Measurements from ENCODE around the gene ERFE. TPM values are rescaled to one million over a fixed set of nuclear protein-coding genes. Genes with fewer than 3 reads are reported as not detected.

ERFE gene
- total RNA-seq, 1 experiment from 2014 or later = 10.3 TPM

DNA sequence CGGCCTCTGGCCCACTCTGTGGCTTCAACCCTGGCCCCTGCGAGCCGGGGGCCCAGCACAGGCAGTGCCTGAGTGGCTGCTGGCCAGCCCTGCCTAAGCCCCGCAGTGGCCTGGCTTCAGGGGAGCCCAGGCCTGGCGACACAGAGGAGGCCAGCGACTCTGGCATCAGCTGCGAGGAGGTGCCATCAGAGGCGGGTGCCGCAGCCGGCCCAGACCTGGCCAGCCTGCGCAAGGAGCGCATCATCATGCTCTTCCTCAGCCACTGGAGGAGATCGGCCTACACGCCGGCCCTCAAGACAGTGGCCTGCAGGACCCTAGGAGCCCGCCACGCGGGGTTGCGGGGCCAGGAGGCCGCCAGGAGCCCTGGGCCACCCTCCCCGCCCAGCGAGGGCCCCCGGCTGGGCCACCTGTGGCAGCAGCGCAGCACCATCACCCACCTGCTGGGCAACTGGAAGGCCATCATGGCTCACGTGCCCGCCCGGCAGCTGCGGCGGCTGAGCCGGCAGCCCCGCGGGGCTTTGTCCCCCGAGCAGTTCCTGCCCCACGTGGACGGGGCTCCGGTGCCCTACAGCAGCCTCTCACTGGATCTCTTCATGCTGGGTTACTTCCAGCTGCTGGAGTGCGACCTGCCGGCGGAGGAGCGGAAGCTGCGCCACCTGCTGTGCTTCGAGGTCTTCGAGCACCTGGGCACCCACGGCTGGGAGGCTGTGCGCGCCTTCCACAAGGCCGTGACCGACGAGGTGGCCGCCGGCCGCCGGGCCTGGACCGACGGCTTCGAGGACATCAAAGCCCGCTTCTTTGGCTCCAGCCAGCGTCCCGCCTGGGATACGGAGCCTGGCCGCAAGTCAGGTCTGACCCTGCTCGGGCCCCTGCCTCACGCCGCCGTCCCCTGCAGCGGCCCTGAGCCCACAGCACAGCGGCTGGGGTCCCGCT is 27.8 kb upstream of the ERFE start:
- DNase-seq (ENCODE audit: low read depth, low spot score) (no peak), ATAC-seq (no peak)
- in situ Hi-C loops (cut with HindIII; ENCODE audit: low pct_unique_long_range_greater_than_20kb, low sequenced_read_pairs) (no loop called here), intact Hi-C loops (cut with micrococcal nuclease; ENCODE audit: unreplicated experiment) (no loop called here)
- Histone ChIP-seq H3K4me1 (ENCODE audit: control insufficient read depth, insufficient read depth, low read length) (no peaks in the 10 kb centered on the region), H3K9me3 (ENCODE audit: control insufficient read depth, insufficient read depth, low read depth, low read length) (no peaks in the 10 kb centered on the region), H3K4me3 (ENCODE audit: low read depth in 2 of 2, low read length in 2 of 2) (no peak overlapping the region), H3K27me3 (ENCODE audit: control insufficient read depth, insufficient read depth, low read length) (no peaks in the 10 kb centered on the region), H3K36me3 (ENCODE audit: control insufficient read depth, insufficient read depth, low read length) (no peaks in the 10 kb centered on the region), H3K27ac (ENCODE audit: low read length) (no peak overlapping the region)
- CTCF ChIA-PET = no interaction called here
- POLR2A ChIA-PET = no interaction called here
- no peak for TF ChIP-seq POLR2AphosphoS5 (IDR thresholded peaks at IDR 0.05; ENCODE audit: low read depth, low read length)
- BruUV-seq (replicated peaks) = no TSS peak

DNA sequence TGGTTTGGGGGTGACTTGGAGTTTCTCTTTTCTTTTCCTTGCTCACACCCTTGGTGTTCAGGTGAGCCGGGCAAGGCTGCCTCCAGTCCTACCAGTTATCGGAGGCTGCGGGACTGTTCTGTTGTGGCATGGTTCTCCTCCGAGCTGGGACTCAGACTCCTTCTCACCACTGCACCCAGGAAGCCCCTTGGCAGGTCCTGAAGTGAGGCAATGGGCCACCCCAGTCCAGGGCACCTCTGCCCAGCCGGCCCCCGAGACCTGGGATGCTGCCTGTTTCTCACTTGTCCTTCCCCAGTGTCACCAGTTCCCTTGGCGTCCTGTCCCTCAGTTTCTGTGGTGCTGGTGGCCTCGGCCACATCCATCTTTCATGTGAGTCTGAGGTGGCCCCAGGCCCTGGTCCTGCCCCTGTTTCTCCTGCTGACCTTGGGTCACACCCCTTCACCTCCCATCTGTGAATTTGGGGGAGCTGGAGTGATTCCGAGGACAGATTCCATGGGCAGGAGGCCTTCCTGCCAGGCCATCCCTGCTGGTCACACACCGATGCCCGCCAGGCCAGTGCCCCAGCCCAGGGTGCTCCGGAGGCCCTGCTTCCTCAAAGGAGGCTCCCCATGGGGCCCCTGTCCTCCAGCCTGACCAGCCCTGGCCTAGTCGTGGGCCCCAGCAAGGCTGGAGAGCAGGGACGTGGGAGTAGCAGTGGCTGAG is 26.9 kb upstream of the ERFE start:
- no peak for ATAC-seq
- intact Hi-C loops (cut with micrococcal nuclease; ENCODE audit: unreplicated experiment) = no loop called here
- Histone ChIP-seq H3K36me3 (ENCODE audit: control insufficient read depth, insufficient read depth, low read length) (no peaks in the 10 kb centered on the region), H3K27ac (ENCODE audit: low read length) (no peak overlapping the region), H3K9me3 (ENCODE audit: control insufficient read depth, insufficient read depth, low read depth, low read length) (no peaks in the 10 kb centered on the region), H3K27me3 (ENCODE audit: control insufficient read depth, insufficient read depth, low read length) (no peaks in the 10 kb centered on the region), H3K4me3 (ENCODE audit: low read depth in 2 of 2, low read length in 2 of 2) (no peak overlapping the region), H3K4me1 (ENCODE audit: control insufficient read depth, insufficient read depth, low read length) (no peaks in the 10 kb centered on the region)
- TF ChIP-seq POLR2AphosphoS5 (IDR thresholded peaks at IDR 0.05; ENCODE audit: low read depth, low read length) = no peak
- TF ChIP-seq SIN3A (IDR thresholded peaks at IDR 0.05; ENCODE audit: borderline replicate concordance, insufficient read depth, low read depth, low read length) = no peak
- TF ChIP-seq, protein P1, sequence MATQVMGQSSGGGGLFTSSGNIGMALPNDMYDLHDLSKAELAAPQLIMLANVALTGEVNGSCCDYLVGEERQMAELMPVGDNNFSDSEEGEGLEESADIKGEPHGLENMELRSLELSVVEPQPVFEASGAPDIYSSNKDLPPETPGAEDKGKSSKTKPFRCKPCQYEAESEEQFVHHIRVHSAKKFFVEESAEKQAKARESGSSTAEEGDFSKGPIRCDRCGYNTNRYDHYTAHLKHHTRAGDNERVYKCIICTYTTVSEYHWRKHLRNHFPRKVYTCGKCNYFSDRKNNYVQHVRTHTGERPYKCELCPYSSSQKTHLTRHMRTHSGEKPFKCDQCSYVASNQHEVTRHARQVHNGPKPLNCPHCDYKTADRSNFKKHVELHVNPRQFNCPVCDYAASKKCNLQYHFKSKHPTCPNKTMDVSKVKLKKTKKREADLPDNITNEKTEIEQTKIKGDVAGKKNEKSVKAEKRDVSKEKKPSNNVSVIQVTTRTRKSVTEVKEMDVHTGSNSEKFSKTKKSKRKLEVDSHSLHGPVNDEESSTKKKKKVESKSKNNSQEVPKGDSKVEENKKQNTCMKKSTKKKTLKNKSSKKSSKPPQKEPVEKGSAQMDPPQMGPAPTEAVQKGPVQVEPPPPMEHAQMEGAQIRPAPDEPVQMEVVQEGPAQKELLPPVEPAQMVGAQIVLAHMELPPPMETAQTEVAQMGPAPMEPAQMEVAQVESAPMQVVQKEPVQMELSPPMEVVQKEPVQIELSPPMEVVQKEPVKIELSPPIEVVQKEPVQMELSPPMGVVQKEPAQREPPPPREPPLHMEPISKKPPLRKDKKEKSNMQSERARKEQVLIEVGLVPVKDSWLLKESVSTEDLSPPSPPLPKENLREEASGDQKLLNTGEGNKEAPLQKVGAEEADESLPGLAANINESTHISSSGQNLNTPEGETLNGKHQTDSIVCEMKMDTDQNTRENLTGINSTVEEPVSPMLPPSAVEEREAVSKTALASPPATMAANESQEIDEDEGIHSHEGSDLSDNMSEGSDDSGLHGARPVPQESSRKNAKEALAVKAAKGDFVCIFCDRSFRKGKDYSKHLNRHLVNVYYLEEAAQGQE (IDR thresholded peaks at IDR 0.05; ENCODE audit: insufficient read depth in 1 of 2, low read depth in 2 of 2, low read length in 1 of 2) = no peak
- TF ChIP-seq, protein P2, sequence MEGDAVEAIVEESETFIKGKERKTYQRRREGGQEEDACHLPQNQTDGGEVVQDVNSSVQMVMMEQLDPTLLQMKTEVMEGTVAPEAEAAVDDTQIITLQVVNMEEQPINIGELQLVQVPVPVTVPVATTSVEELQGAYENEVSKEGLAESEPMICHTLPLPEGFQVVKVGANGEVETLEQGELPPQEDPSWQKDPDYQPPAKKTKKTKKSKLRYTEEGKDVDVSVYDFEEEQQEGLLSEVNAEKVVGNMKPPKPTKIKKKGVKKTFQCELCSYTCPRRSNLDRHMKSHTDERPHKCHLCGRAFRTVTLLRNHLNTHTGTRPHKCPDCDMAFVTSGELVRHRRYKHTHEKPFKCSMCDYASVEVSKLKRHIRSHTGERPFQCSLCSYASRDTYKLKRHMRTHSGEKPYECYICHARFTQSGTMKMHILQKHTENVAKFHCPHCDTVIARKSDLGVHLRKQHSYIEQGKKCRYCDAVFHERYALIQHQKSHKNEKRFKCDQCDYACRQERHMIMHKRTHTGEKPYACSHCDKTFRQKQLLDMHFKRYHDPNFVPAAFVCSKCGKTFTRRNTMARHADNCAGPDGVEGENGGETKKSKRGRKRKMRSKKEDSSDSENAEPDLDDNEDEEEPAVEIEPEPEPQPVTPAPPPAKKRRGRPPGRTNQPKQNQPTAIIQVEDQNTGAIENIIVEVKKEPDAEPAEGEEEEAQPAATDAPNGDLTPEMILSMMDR (IDR thresholded peaks at IDR 0.05) = no peak
- no peak for TF ChIP-seq TCF7L2 (IDR thresholded peaks at IDR 0.05; ENCODE audit: low read depth, low read length)
- no TSS peak for BruUV-seq (replicated peaks)
- ChIA-PET CTCF (no interaction called here), POLR2A (no interaction called here)
- DNase-seq (ENCODE audit: low read depth, low spot score) = no peak
- in situ Hi-C loops (cut with HindIII; ENCODE audit: low pct_unique_long_range_greater_than_20kb, low sequenced_read_pairs) = no loop called here
